ENCODE measurements around the gene MDM1.

The MDM1 gene

DNA sequence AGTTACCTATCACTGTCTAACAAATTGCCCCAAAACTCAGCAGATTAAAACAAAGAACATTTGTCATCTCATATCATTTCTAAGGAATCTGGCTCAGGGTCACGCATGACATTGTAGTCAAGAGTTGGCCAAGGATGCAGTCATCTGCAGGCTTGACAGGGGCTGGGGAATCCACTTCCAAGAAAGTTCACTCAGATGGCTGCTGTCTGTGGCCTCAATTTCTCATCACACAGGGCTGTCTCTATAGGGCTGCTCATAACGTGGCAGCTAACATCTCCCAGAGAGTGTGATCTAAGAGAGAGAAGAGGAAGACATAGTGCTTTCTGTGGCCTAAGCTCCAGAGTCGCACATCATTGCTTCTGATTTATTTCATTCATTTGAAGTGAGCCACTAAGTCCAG is 61.8 kb downstream of the MDM1 start:
- DNase-seq, result no peak

DNA sequence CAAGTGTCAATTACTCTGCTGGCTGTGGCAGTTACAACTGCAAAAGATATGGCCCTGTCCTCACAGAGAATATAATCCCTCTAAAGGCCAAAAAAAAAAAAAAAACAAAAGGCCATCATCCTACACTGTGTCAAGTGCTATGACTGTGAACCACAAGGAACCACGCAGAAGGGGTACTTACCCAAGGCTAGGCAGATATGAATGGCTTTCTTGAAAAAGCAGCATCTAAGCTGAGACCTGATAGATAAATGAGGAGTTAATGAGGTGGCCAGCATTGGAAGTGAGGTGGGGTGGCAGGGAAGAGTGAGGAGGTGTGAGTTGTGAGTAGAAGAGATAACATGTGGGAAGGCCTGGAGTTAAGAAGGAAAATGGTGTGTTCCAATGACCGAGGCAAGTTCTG is 62.4 kb downstream of the MDM1 start:
- no peak for DNase-seq

DNA sequence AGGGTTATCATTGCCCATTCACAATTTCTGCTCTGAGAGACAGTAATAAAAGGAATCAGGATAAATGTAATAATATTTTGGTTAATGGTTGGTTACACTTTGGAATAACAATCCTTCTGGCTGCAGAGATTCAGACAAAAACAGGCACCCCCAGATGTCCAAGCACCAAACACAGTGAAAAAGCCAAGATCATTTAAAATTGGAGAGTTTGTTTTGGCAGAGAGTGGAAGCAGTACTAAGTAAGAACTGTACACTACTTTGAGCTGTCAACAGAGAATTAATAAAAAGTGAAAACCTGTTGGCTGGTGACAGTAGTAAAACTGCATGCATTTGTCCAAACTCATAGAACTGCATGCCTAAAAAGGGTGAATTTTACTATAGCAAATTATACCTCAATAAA is 63.2 kb downstream of the MDM1 start:
- DNase-seq, result no peak

DNA sequence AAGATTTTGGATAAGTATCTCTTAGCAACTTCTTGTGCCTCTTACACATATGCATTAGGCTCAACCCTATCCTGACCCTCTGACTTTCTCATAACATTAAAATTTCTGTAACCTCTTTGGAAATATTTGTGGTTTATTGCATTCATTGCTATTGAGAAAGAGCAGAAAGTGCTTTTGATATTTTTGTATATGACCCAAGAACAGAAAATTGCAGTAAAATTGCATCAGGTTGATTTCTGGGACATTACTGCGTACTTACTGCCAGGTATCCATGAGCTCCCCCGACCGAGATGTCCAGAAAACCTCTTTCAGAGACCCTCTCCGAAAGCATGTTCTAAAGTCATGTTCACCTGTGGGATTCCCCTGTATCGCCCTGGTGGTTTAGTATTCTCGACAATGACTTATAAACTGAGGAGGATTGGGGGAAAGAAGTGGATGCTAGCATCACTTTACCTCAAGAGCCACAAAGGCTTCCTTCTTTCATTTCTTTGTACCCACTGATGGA is 64.2 kb downstream of the MDM1 start:
- peak; percentile 95 for DNase-seq

DNA sequence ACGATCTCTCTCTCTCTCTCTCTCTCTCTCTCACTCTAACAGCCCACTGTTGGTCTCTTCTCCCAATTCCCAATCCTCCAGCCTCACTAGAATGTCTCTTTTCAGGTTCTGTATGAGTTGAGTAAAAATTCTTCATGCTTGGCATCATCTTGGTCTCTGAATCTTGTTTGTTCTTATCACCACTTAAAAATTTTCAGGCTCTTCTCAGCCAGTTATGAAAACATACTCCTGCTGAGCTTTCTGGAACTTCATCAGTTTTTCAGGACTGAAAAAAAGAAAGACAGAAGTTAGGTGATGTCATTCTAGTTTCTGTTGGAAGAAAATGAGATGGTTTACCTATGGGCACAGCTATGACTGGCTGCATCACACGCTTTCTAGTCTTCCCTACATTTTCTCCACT is 67.3 kb downstream of the MDM1 start:
- peak; percentile 77 for DNase-seq

DNA sequence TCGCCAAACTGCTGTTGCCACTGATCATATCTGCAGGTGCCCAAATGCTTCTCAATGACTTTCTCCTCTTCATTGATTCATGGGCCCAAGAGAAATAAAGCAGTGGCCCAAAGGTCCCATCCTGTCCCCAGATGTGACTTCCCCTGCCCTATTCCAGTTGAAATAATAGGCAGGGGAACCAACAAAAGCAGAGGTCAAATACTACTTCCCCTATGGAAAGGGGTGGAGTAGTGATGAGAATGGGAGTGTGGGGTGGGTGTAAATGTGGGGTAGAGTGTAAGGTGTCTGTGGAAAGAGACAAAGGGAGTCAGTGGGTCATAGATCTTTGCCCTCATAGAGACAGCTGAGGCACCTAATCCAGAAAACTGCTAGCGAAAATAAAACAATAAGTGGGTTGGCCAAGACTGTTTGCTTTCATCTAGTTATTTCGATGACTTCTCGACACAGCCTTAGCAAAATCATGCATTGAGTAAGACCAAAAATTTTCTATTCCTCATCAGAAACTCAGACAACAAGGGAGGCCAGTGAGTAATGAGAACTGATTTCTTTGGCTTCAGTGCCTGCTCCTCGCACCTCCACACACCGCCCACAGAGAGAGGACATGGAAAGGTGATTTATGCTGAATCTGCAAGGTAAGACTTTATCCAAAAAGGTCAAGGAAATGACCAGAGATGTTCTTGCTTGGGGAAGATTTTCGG is 67.9 kb downstream of the MDM1 start:
- DNase-seq, result peak; percentile 34

DNA sequence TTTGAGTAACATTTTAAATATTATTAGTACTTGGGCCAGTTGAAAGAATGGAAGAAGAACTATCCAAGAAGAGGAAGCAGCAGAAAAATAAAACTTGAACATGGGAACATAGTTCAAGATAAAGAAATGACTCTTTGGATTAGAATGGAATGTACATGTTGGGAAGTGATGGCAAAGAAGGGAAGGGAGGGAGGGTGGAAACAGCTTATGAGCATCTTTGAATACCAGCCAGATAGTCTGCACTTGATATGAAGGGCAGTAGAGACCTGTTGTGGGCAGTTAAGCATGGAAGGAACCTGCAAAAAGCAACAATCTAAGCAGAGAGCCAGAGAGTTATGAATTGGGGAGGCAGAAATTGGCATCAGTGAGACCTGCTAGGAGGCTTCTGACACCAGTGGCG is 68.8 kb downstream of the MDM1 start:
- peak; percentile 48 for DNase-seq

DNA sequence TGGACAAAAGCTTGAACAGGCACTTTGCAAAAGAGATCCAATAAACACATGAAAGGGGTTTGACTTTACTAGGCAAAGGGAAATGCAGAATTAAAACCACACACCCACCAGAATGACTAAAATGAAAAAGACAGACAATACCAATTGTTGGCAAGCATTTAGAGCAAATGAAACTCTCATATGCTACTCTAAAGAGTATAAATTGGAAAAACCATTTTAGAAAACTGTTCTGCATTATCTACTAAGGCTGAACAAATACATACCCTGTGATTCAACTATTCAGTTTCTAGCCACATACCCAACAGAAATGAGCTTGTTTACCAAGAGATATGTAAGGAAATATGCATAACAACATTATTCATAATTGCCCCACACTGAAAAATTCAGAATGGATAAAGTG is 70.3 kb downstream of the MDM1 start:
- DNase-seq, result no peak

DNA sequence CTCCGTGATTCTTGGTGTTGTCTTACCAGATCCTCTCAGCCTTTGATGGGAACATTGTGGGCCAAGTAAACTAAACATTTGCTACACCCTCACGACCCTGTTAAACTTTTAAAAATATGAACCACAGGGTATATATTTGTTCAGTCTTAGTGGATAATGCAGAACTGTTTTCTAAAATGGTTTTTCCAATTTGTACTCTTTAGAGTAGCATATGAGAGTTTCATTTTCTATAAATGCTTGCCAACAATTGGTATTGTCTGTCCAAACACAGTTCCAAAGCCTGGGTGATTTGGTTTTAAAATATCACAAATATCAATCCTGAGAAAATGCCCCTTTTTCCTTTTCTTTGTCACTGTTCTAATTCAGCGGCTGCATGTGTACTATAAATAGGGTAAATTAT is 72.0 kb downstream of the MDM1 start:
- DNase-seq, result no peak

DNA sequence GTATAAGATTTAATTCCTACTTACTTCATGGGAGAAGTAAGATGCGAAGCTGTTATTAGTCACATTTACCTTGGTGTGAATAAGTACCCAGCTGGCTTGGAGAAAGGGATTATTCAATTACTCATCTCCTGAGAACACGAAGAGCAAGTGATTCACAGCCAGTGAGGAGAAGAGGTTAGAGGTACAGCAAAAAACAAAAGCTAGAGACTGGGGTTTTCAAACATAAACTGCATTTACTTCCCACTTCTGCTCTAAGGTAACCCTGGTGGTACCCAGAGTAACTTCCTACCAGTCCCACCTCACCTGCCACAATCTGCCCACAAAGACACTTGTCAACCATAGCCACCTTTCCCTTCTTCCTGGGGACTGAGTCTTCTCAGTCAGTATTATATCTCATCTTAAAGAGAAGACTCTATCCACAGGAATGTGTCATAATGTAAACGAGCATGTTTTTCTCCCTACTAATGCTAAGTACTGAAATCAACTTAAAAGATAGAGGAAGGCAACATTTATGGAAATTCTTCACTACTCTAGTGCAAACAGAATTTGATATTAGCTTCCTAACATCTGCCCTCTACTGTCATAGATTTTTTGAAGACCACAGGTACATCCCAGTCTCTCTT is 72.7 kb downstream of the MDM1 start:
- DNase-seq, result peak; percentile 70

DNA sequence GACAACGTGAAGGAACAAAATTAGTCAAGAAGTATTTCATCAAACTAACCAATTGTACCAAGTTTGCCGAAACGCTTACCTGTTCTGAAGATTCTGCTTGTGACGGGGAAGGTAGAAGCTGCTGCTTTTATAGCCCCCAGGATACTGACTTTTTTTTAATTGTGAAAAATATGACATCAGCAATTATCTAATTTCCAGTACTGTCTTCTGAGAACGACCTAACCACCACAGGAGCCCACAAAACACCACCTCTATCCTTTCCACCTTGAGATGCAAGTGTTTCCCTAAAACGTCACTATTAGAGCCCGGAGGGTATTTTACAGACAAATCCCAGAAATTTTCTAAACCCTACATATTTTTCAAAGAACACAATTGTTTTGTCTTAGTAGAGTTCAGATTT is 78.7 kb downstream of the MDM1 start, which contains the start of gene IL22:
Gene IL22, minus strand, starts transcription at position 101 of the 400 bp plus-strand sequence. CDS start 156 bp downstream, outside the sequence.
- no peak for DNase-seq

DNA sequence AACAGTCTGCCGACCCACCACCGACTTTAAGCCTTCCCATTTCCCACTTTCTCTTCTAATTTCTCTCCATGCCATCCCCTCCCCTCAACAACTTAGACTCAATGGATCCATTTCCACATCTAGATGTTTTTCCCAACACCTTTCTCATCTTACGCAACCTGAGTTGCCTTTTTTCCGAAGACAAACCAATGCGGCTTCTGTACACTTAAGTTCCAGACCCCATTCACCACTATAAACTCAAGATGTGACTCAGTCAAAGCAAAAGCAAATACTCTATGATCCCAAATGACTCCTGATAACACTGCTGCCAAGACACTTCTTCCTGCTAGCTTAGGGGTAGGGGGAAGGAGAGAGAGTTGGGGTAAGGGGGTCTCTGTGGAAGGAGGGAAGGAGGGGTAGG is 80.1 kb downstream of the MDM1 start:
- no peak for DNase-seq

DNA sequence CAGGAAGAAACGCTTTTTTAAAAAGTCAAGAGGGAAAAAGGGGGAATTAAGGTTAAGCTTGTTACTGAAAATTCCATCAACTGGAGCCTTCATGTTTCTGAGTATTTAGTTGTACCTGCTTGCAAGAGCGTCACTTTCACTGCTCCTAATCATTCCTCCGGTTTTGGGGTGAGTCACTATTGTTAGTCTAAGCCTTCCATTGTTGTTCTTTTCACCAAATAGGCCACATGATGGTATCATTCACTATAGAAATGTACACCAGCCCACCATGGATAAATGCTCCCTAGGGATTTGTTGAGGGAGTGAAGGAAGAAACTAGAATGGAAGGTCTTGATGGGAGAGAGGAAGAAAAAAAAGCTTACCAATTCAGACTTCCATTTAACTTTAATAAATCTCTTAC is 81.7 kb downstream of the MDM1 start:
- no peak for DNase-seq

DNA sequence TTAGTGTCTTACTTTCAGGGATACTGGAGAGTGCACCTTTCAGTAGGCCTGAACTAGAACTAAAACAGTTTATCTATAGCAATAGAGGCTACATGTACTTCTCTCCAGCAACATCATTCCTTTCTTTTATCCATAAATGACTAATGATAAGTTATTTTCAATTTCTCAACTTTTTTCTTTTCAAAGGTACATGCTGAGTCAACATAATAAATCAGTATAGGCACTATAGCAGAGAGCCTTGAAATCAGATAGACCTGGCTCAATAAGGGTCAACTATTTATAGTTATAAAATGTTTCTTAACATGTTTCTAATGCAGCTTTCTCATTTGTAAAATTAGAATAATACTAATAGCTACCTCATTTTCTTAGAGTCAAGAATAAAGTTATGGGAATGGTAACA is 84.4 kb downstream of the MDM1 start:
- DNase-seq, result no peak

DNA sequence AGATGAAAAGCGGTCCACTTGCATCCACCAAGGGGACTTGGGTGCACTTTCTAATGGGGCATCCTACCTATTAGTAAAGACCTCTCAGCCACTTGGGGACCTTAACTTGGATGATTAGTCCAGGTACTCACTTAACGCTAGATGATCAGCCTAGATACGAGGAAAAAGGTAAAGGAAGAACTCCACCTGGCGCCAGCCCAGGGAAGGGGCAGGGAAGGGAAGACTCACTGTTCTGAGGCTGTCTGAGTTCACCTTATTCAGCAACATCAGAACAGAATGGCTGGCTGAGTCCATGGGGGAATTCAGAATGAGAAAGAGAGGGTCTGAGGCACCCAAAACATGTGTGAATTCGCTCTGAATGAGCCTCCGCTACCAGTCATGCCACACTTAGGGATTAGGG is 85.8 kb downstream of the MDM1 start:
- no peak for DNase-seq

DNA sequence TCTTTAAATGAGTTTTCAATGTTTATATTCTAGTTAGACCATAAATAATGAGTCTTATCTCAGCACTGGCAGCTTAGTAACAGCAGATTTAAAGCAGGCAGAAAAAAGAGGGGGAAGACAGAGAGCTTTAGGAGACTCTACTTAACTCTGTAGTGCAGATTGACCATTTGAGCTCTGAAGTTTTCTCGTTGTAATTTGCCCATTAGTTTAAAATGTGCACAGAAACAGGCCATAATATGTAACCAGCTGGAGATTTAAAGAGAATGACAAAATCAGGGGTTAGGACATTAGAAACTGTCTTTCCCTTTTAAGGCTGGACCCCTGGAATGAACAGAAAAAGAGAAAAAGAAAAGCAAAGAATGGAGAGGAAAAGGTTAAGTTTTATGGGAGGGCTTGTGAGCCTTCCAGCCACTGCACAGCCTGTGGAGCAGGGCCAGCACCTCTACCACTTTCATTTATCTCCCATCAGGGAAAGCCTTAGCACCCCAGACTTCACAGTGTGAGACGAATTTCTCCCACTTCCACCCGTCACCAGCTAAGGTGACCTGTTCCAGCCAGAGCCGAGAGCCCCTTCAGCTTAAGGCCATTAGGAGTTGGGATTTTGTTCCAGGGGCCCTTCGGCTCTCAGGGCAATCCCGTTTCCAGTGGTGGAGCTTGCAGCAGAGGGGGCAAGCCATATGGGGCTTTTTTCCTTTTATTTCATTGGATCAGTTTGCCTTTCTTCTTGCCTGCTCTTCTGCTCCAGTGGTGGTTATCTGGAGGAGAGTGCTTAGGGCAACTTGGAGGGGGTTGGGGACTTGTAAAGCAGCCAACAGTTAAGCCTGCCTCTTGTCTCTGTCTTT is 86.8 kb downstream of the MDM1 start:
- DNase-seq, result peak; percentile 32
